Activated T-cell treated with anti-CD3 and anti-CD28 coated beads for 1 hour (primary cell): ENCODE data around the gene GPX2.

Experiments used
- DNase-seq: peaks from one replicate; pipeline ENCODE4 v3.0.0-alpha.2; 2020; ENCODE audit warnings: low read depth

GPX2 gene

DNA sequence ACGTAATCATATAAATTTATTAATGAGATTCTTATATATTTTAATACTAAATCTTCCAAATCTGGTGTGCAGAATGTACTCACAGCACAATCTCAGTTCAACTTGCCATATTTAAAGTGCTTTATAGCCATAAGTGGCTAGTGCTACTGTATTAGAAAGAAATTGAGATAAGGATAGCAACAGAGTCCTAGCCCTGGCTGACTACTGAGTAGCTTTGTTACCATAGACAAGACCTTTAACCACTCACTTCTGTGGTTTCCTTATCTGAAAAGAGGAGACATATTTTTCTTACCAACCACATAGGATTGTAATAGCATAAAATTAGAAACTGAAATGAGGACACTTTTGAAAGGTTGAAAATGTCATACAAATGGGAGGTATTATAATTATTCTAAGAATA, 30.3 kb downstream of the GPX2 start:
- DNase-seq: no peak

- DNase-seq: no peak
Observed at GRCh38 chr14:64910847-64911495, 31.6 kb downstream of the GPX2 start.

- no peak for DNase-seq
Observed at GRCh38 chr14:64906022-64906421, 36.5 kb downstream of the GPX2 start.

DNA sequence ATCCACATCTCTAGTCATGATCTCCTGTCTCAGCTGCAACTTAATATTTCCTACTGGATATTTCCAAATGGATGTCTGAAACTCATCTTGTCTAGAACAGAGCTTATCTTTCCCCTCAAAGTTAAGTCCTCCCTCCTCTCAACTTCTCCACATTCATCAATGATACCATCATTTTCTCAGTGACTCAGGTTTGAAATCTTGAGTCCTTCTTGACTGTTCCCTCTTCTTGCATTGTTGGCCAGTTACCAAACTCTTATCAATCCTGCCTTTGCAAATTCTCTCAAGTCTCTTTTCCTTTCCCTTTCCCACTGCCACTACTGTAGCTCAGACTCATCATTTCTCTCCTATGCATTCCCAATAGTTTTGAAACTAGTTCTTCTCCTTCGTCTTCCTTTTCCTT, 42.6 kb downstream of the GPX2 start:
- no peak for DNase-seq

DNA sequence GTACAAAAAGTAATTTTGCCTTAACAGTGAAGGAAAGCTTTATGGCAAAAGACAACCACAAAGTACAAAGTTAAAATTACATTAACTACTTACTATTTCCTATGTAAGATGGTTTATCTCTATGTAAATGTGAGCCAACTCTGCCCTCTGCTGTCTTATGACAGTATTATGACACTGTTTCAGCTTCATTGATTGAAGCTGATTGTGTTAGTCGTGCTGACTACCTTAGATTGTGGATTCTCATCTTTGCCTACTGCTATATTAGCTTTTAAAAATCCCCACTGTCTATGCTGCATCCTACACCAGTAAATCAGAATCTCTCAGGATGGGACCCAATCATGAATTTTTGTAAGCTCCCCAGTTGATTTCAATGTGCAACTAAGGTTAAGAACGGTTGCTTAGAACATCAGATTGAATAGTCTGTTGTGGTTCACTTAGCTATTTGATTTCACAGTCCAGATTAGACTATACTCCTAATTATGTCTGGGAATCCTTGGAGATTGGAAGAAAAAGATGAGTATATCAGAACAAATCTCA, 50.6 kb downstream of the GPX2 start:
- DNase-seq: no peak

DNA sequence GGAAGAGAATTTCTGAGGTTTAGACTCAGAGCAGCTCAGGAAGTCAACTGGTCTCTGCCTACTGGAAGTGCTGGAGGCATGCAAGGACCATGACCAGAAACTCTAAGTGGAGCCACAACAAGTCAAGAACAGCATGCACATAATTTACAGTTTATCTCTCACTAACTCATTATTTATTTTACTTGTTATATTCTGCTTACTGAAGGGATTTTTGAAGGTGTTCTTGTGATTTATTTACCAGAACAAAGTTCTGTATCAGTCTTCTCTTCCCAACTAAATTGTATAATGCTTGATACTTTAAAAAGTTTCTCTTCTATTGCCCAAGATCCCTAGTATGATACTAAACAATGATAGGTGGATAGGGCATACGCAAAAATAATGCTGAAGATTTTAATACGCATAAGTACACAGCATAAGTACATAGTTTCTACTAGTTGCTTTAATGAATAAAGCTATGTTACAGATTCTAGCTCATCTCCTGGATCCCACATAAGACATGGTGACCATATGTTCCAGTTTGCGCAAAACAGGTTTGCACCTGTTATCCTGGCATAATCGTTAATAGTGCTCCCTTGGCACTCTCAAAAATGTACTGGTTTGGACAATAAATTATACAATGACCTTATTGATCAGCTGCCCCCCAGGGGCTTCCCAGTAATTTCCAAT, 51.2 kb downstream of the GPX2 start:
- no peak for DNase-seq

- no peak for DNase-seq
Observed at GRCh38 chr14:64889352-64889751, 53.2 kb downstream of the GPX2 start.
